ENCODE measurements around the gene TIPRL. TPM values are rescaled to one million over a fixed set of nuclear protein-coding genes. Genes with fewer than 3 reads are reported as not detected.
A peak's percentile ranks its signal among the peaks of the same experiment; 100 is the strongest.

The TIPRL gene
- total RNA-seq, 4 donors from 2014 or later = 13.7 to 37.5 (median 18.9) TPM

- Histone ChIP-seq H3K4me3 (no peak overlapping the region), H3K9me3 (no peaks in the 10 kb centered on the region), H3K27ac (no peak overlapping the region), H3K4me1 (peaks cover 12% of the 10 kb centered on the region), H3K27me3 (no peaks in the 10 kb centered on the region), H3K36me3 (no peaks in the 10 kb centered on the region)
- TF ChIP-seq POLR2A (IDR thresholded peaks at IDR 0.05) (no peak), CTCF (IDR thresholded peaks at IDR 0.05) (no peak), POLR2AphosphoS5 (IDR thresholded peaks at IDR 0.05) (no peak), EP300 (IDR thresholded peaks at IDR 0.05) (no peak)
- WGBS = 82% methylated on average over 3 of the region's 3 CpGs
- no peak for DNase-seq (ENCODE audit: low spot score in 2 of 2)
Observed at GRCh38 chr1:168141871-168142385, 36.8 kb upstream of the TIPRL start.

- Histone ChIP-seq H3K36me3 (no peaks in the 10 kb centered on the region), H3K27ac (no peak overlapping the region), H3K9me3 (no peaks in the 10 kb centered on the region), H3K27me3 (no peaks in the 10 kb centered on the region), H3K4me1 (peaks cover 5% of the 10 kb centered on the region), H3K4me3 (no peak overlapping the region)
- DNase-seq (ENCODE audit: low spot score in 2 of 2) = peak; percentile 89 to 91
- 28% methylated on average over 15 of the region's 15 CpGs for WGBS
- TF ChIP-seq POLR2A (IDR thresholded peaks at IDR 0.05) (no peak), CTCF (IDR thresholded peaks at IDR 0.05) (peak; percentile 91 to 99), POLR2AphosphoS5 (IDR thresholded peaks at IDR 0.05) (no peak), EP300 (IDR thresholded peaks at IDR 0.05) (no peak)
Observed at GRCh38 chr1:168145184-168146159, 33.3 kb upstream of the TIPRL start.

- Histone ChIP-seq H3K27me3 (no peaks in the 10 kb centered on the region), H3K27ac (no peak overlapping the region), H3K9me3 (no peaks in the 10 kb centered on the region), H3K4me3 (no peak overlapping the region), H3K36me3 (no peaks in the 10 kb centered on the region), H3K4me1 (peaks cover 5% of the 10 kb centered on the region)
- TF ChIP-seq EP300 (IDR thresholded peaks at IDR 0.05) (no peak), CTCF (IDR thresholded peaks at IDR 0.05) (no peak), POLR2AphosphoS5 (IDR thresholded peaks at IDR 0.05) (no peak), POLR2A (IDR thresholded peaks at IDR 0.05) (no peak)
- DNase-seq (ENCODE audit: low spot score in 2 of 2) = no peak
- WGBS = 56% methylated on average over 5 of the region's 5 CpGs
Observed at GRCh38 chr1:168146160-168146539, 32.6 kb upstream of the TIPRL start.

- H3K36me3 ChIP-seq = no peaks in the 10 kb centered on the region
- no peak overlapping the region for H3K4me3 ChIP-seq
- no peaks in the 10 kb centered on the region for H3K9me3 ChIP-seq
- TF ChIP-seq POLR2AphosphoS5 (IDR thresholded peaks at IDR 0.05) = no peak
- no peak for TF ChIP-seq POLR2A (IDR thresholded peaks at IDR 0.05)
- no peak for TF ChIP-seq EP300 (IDR thresholded peaks at IDR 0.05)
- TF ChIP-seq CTCF (IDR thresholded peaks at IDR 0.05) = no peak
- H3K4me1 ChIP-seq = peaks cover 5% of the 10 kb centered on the region
- no peak overlapping the region for H3K27ac ChIP-seq
- 81% methylated on average over 8 of the region's 11 CpGs for WGBS
- no peak for DNase-seq (ENCODE audit: low spot score in 2 of 2)
- H3K27me3 ChIP-seq = no peaks in the 10 kb centered on the region
Observed at GRCh38 chr1:168146626-168147025, 32.1 kb upstream of the TIPRL start.

GRCh38 chr1:168148916-168149315, 29.8 kb upstream of the TIPRL start:
- no peaks in the 10 kb centered on the region for H3K27me3 ChIP-seq
- no peak overlapping the region for H3K27ac ChIP-seq
- DNase-seq (ENCODE audit: low spot score in 2 of 2) = no peak
- H3K36me3 ChIP-seq = no peaks in the 10 kb centered on the region
- no peaks in the 10 kb centered on the region for H3K9me3 ChIP-seq
- no peak overlapping the region for H3K4me3 ChIP-seq
- 66% methylated on average over 4 of the region's 4 CpGs for WGBS
- no peak for TF ChIP-seq POLR2AphosphoS5 (IDR thresholded peaks at IDR 0.05)
- TF ChIP-seq CTCF (IDR thresholded peaks at IDR 0.05) = no peak
- TF ChIP-seq EP300 (IDR thresholded peaks at IDR 0.05) = no peak
- TF ChIP-seq POLR2A (IDR thresholded peaks at IDR 0.05) = no peak
- peaks cover 5% of the 10 kb centered on the region for H3K4me1 ChIP-seq
